Stomach (tissue), 4 donors: ENCODE measurements around the gene PRR14L.

Source experiments
- CTCF ChIP-seq, 7 experiments: fragments of 450-650 bp in 4 of 7; fragments of 200-600 bp in 3 of 7; sonication (generic) in 3 of 7; IDR thresholded peaks; one replicate each; pipeline ENCODE4 v1.5.1; 2016 to 2019; ENCODE audit warnings: antibody characterized with exemption in 7 of 7, control low read depth in 2 of 7, mild to moderate bottlenecking in 1 of 7
- POLR2A ChIP-seq, 4 donors: fragments of 450-650 bp; IDR thresholded peaks; one replicate each; pipeline ENCODE4 v1.6.1; 2016; ENCODE audit warnings: antibody characterized with exemption in 4 of 4, control low read depth in 2 of 4, mild to moderate bottlenecking in 1 of 4, moderate library complexity in 1 of 4
- POLR2AphosphoS5 ChIP-seq, 3 donors: sonication (generic); formaldehyde crosslinking; IDR thresholded peaks; one replicate each; pipeline ENCODE4 v1.6.1; 2016; ENCODE audit warnings: antibody characterized with exemption in 3 of 3

GRCh38 chr22:31754813-31755212 is 4.9 kb upstream of the PRR14L start:
- TF ChIP-seq POLR2A (IDR thresholded peaks at IDR 0.05) (no peak), CTCF (IDR thresholded peaks at IDR 0.05) (no peak), POLR2AphosphoS5 (IDR thresholded peaks at IDR 0.05) (no peak)
